Fibroblast of pulmonary artery (primary cell): ENCODE data around the gene KIF23.

ENCODE experiments used
- DNase-seq: peaks from one replicate; pipeline ENCODE4 v3.0.0-alpha.2; 2010; ENCODE audit warnings: low read depth
- H3K4me3 ChIP-seq: replicated peaks from 2 replicates; pipeline ENCODE4 v1.5.1; 2011; ENCODE audit warnings: low read depth, mild to moderate bottlenecking, control low read depth, low read length, moderate library complexity
- CTCF ChIP-seq: IDR thresholded peaks from 2 replicates; pipeline ENCODE4 v1.5.1; 2011; ENCODE audit warnings: mild to moderate bottlenecking, control low read depth, low read length, inconsistent platforms; ENCODE audit errors: missing control alignments

Gene KIF23

GRCh38 chr15:69389426-69389825, 24.7 kb upstream of the KIF23 start:
- DNase-seq = no peak
- H3K4me3 ChIP-seq = no peak overlapping the region
- no peak for TF ChIP-seq CTCF

DNA sequence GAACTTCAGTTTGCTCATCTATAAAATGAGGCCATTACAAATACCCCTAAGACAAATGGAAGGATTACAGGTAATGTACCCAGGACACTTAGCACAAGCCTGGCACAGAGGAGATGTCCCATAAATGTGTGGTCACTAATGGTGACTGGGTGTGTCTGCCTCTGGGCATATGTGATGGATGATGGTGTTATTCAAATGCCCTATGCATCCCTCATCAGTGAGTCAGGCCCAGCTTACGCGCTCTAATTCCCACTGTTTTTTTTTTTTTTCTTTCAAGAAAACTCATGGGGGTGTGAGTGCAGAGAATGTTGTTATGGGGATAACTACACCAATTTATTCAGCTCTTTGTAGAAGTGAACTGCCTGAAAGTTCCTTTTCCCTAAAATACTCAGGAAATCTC, 23.6 kb upstream of the KIF23 start:
- no peak overlapping the region for H3K4me3 ChIP-seq
- TF ChIP-seq CTCF = no peak
- DNase-seq = no peak

DNA sequence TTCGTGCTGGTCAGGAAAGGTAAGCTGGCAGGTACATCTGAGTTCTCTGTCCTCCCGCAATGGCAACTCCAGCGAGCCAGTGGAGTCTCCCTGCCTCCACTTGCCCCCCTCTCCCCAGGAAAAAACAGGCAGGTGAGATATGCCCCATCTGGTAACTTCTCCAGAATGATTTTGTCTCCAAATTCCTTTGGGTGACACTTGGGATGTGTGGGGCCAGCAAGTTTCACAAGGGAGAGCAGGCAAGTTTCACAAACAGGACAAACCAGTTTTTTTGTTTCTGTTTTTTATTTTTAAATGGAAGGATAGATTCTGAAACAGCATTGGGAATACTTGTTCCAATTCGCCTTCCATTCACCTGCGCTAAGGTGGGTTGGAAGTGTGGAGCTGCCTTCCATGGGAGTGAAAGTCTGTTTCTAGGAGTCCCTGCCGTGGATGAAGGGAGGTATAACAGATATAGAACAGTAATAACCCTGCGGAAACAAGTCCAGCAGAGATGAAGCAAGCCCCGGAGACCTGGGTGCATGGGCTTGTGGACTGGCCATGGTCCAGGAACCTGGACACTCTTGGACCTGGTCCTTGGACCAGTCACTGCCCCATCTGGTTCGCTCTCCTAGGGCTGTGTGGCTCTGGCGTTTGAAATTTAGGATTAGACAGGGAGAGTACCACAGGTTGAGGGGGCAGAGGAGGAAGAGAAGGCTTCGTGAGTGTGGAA, 22.9 kb upstream of the KIF23 start:
- H3K4me3 ChIP-seq = no peak overlapping the region
- DNase-seq = no peak
- TF ChIP-seq CTCF = no peak

GRCh38 chr15:69392352-69392751, 21.8 kb upstream of the KIF23 start:
- no peak for DNase-seq
- H3K4me3 ChIP-seq = no peak overlapping the region
- no peak for TF ChIP-seq CTCF

DNA sequence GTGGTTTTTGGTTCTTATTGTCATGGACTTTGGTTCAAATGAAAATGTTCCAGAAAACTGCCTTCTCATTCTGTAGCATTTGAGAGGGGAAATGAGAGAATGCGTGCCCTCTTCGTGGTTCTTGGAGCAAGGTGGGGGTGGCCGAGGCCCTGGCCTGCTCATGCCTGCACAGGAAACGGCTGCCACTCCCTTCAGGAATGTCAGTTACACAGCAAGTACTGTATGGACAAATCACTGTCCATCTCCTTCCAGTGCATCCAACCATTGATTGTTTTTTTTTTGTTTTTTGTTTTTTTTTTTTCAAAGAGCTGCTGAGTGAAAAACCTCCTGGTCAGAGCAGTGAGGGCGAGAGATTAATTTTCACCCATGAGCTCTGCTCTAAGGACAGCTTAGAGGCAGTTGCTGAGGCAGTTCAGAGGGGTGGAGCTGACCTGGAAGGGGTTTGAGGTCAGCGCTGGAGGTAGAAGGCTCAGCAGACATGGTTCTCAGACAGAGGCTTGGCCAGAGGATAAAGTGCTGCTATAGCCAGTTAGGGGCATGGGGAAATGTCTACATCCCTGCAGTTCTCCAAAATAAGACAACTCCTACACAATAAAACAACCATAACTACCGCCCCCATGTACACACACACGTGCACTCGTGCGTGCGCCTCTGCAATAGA, 20.2 kb upstream of the KIF23 start:
- H3K4me3 ChIP-seq = no peak overlapping the region
- TF ChIP-seq CTCF = no peak
- no peak for DNase-seq

GRCh38 chr15:69394556-69395282, 19.4 kb upstream of the KIF23 start:
- peak; percentile 80 for TF ChIP-seq CTCF
- no peak overlapping the region for H3K4me3 ChIP-seq
- peak; percentile 77 for DNase-seq
